Mononuclear cell (primary cell): ENCODE results near the gene B3GALT5. TPM values are rescaled to one million over a fixed set of nuclear protein-coding genes. Genes with fewer than 3 reads are reported as not detected.

ENCODE experiments used
- H3K27me3 ChIP-seq: 2 replicates; pipeline ENCODE4 v1.6.0; 2011; ENCODE audit warnings: low read length, control low read depth; ENCODE audit not compliant: insufficient read depth
- H3K4me1 ChIP-seq: 2 replicates; pipeline ENCODE4 v1.5.1; 2011; ENCODE audit warnings: mild to moderate bottlenecking, low read length, control low read depth; ENCODE audit not compliant: insufficient read depth
- H3K4me3 ChIP-seq: 2 replicates; pipeline ENCODE4 v1.5.1; 2011; ENCODE audit warnings: mild to moderate bottlenecking, low read length, moderate library complexity
- H3K9me3 ChIP-seq: 2 replicates; pipeline ENCODE4 v1.5.1; 2011; ENCODE audit warnings: low read depth, mild to moderate bottlenecking, control low read depth, low read length
- total RNA-seq: library from RNA; depleted of rRNA; stranded (reverse); fragments of >200 nt; gene quantifications from one replicate; pipeline ENCODE4 v1.2.3, GENCODE V29; 2012

The B3GALT5 gene
- total RNA-seq, 1 donor, result not detected

DNA sequence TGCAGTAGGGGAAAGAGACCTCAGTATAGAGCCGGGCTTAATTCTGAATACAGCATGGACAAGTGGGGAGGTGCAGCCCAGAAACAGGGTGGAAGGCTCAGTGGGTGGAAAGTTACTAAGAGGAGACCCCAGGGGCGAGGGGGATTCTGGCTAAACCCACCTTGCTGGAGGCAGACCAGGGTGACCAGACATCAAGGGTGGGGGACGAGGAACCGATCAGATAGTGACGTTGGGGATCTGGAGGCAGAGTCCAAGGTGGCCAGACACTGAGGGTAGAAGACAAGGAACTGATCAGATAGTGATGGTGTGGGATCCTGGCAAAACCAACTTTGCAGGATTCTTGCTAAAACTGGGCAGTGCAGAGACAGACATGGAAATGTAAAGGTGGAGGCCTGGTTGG, 36.8 kb downstream of the B3GALT5 start:
- Histone ChIP-seq H3K4me3 (no peak overlapping the region), H3K4me1 (no peaks in the 10 kb centered on the region), H3K9me3 (peaks cover 4% of the 10 kb centered on the region), H3K27me3 (no peaks in the 10 kb centered on the region)

GRCh38 chr21:39650306-39650705, 37.6 kb downstream of the B3GALT5 start:
- H3K4me3 ChIP-seq, result no peak overlapping the region
- no peaks in the 10 kb centered on the region for H3K4me1 ChIP-seq
- H3K27me3 ChIP-seq, result no peaks in the 10 kb centered on the region
- peaks cover 4% of the 10 kb centered on the region for H3K9me3 ChIP-seq

DNA sequence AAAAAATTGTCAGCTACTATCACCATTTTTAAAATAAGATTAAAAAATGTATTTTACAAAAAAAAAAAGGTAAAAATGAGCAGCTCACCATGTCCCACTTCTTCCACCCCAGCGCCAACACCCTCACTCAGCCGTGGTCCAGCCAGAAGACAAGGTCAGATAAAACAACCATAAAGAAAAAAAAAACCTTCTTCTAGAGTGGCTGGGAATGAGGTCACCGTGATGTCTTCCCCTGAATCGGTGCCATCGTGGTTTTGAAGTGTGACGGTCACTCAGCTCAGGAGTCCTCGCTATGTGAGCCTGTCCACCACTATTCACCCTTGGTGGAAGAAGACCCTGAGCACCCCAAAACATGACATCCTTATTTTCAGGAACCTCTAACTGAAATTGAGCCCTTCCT, 38.1 kb downstream of the B3GALT5 start:
- Histone ChIP-seq H3K4me1 (no peaks in the 10 kb centered on the region), H3K4me3 (no peak overlapping the region), H3K27me3 (no peaks in the 10 kb centered on the region), H3K9me3 (peaks cover 4% of the 10 kb centered on the region)

- no peak overlapping the region for H3K4me3 ChIP-seq
- H3K9me3 ChIP-seq, result peaks cover 4% of the 10 kb centered on the region
- H3K4me1 ChIP-seq, result no peaks in the 10 kb centered on the region
- no peaks in the 10 kb centered on the region for H3K27me3 ChIP-seq
Observed at GRCh38 chr21:39651206-39651605, 38.5 kb downstream of the B3GALT5 start.

GRCh38 chr21:39654951-39655350, 42.2 kb downstream of the B3GALT5 start:
- Histone ChIP-seq H3K27me3 (no peaks in the 10 kb centered on the region), H3K4me3 (no peak overlapping the region), H3K9me3 (peaks cover 4% of the 10 kb centered on the region), H3K4me1 (no peaks in the 10 kb centered on the region)

DNA sequence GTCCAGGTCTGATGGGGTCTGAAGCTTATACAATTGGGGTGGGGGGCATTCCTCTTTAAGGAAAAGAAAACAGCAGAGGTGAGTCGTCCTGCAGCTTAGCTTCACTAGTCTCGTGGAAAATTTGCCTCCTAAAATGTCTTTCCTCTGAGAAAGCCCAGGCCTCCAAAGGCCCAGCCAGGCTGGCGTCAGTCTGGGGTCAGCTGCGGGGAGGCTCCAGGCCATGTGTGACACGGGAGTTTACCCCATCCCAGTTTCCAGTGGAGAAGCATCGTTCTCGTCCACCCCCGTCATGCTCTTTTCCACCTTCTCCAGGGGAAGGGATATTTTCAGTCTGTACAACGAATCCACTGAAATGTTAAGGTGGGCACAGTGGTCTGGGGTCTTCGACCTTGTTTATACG, 42.8 kb downstream of the B3GALT5 start:
- no peak overlapping the region for H3K4me3 ChIP-seq
- H3K9me3 ChIP-seq, result peaks cover 4% of the 10 kb centered on the region
- H3K27me3 ChIP-seq, result no peaks in the 10 kb centered on the region
- H3K4me1 ChIP-seq, result no peaks in the 10 kb centered on the region

DNA sequence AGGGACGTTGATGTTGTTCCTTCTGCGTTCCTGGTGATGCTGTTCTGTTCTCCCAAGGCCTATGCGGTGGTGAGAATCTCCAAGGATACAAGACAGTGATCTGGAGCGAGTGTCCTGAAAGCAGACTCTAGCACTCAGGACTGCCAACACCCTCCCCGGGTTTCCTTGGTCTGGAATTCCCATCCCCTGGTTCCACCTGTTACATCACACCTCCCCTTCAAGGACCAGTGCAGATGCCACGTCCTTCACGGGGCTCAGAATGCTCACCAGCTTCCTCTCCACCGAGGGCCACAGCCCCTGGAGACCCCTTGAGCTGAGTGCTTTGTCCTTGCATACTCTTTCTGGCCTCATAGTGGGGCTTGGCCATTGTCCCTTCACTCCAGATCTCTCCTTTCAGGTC, 43.5 kb downstream of the B3GALT5 start:
- H3K4me3 ChIP-seq, result no peak overlapping the region
- H3K27me3 ChIP-seq, result no peaks in the 10 kb centered on the region
- H3K9me3 ChIP-seq, result peaks cover 4% of the 10 kb centered on the region
- H3K4me1 ChIP-seq, result no peaks in the 10 kb centered on the region

- Histone ChIP-seq H3K4me1 (no peaks in the 10 kb centered on the region), H3K27me3 (no peaks in the 10 kb centered on the region), H3K4me3 (no peak overlapping the region), H3K9me3 (peaks cover 4% of the 10 kb centered on the region)
Observed at GRCh38 chr21:39657091-39657689, 44.5 kb downstream of the B3GALT5 start.

GRCh38 chr21:39658066-39658465, 45.3 kb downstream of the B3GALT5 start:
- peaks cover 4% of the 10 kb centered on the region for H3K9me3 ChIP-seq
- no peak overlapping the region for H3K4me3 ChIP-seq
- no peaks in the 10 kb centered on the region for H3K4me1 ChIP-seq
- no peaks in the 10 kb centered on the region for H3K27me3 ChIP-seq

GRCh38 chr21:39659070-39659815, 46.5 kb downstream of the B3GALT5 start:
- Histone ChIP-seq H3K9me3 (no peaks in the 10 kb centered on the region), H3K27me3 (no peaks in the 10 kb centered on the region), H3K4me3 (no peak overlapping the region), H3K4me1 (no peaks in the 10 kb centered on the region)

DNA sequence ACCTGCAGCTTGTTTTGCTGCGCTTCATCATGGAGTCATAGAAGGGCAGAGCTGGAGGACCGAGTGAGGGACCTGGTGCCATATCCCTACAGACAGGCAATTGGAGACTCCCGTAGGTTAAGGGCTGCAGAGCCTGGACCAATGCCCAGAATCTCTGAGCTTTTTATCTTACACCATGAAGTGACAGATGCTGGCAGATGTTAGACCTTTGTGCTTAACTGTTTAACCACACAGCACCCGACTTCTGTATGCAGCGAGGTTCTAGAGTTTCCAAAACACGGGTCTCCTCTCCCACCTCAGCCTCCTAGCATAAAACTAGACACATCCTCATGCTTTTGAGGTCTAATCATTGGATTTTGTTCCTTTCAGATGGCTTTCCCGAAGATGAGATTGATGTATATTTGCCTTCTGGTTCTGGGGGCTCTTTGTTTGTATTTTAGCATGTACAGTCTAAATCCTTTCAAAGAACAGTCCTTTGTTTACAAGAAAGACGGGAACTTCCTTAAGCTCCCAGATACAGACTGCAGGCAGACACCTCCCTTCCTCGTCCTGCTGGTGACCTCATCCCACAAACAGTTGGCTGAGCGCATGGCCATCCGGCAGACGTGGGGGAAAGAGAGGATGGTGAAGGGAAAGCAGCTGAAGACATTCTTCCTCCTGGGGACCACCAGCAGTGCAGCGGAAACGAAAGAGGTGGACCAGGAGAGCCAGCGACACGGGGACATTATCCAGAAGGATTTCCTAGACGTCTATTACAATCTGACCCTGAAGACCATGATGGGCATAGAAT, 47.6 kb downstream of the B3GALT5 start:
- Histone ChIP-seq H3K9me3 (no peaks in the 10 kb centered on the region), H3K4me3 (no peak overlapping the region), H3K4me1 (no peaks in the 10 kb centered on the region), H3K27me3 (no peaks in the 10 kb centered on the region)

GRCh38 chr21:39661121-39661520, 48.4 kb downstream of the B3GALT5 start:
- H3K9me3 ChIP-seq, result no peaks in the 10 kb centered on the region
- H3K27me3 ChIP-seq, result no peaks in the 10 kb centered on the region
- H3K4me3 ChIP-seq, result no peak overlapping the region
- H3K4me1 ChIP-seq, result no peaks in the 10 kb centered on the region

- H3K9me3 ChIP-seq, result no peaks in the 10 kb centered on the region
- H3K4me1 ChIP-seq, result no peaks in the 10 kb centered on the region
- H3K4me3 ChIP-seq, result no peak overlapping the region
- no peaks in the 10 kb centered on the region for H3K27me3 ChIP-seq
Observed at GRCh38 chr21:39661740-39662139, 49.0 kb downstream of the B3GALT5 start.

- Histone ChIP-seq H3K9me3 (no peaks in the 10 kb centered on the region), H3K27me3 (no peaks in the 10 kb centered on the region), H3K4me1 (no peaks in the 10 kb centered on the region), H3K4me3 (no peak overlapping the region)
Observed at GRCh38 chr21:39662411-39662953, 49.7 kb downstream of the B3GALT5 start.

GRCh38 chr21:39663066-39663465, 50.3 kb downstream of the B3GALT5 start:
- H3K9me3 ChIP-seq, result no peaks in the 10 kb centered on the region
- no peak overlapping the region for H3K4me3 ChIP-seq
- no peaks in the 10 kb centered on the region for H3K27me3 ChIP-seq
- no peaks in the 10 kb centered on the region for H3K4me1 ChIP-seq
